Cerebellar cortex (tissue), 1 donor: ENCODE results near the gene PRDX6.
"Not testable (repeated sequence)": the region's sequence is repeated elsewhere in the genome, so short reads cannot be mapped to it uniquely, and the experiment has no call there.

ENCODE experiments used
- DNase-seq: peaks from one replicate; pipeline ENCODE4 v3.0.0-alpha.2; 2015; ENCODE audit warnings: low spot score

Gene PRDX6

GRCh38 chr1:173469656-173470055 lies 7.5 kb upstream of the PRDX6 start:
- DNase-seq: no peak

- no peak for DNase-seq
These were observed 6.5 kb upstream of the PRDX6 start for GRCh38 chr1:173470608-173471007.

GRCh38 chr1:173473599-173474011 lies 3.5 kb upstream of the PRDX6 start:
- no peak for DNase-seq

- peak; percentile 19 for DNase-seq
These were observed 2.9 kb upstream of the PRDX6 start for GRCh38 chr1:173474097-173474779.

- DNase-seq: not testable (repeated sequence)
These were observed 2.2 kb upstream of the PRDX6 start for GRCh38 chr1:173474780-173475421.

- peak; percentile 77 for DNase-seq
These were observed 1.5 kb upstream of the PRDX6 start for GRCh38 chr1:173475564-173476196.

- DNase-seq: no peak
These were observed 904 bp upstream of the PRDX6 start for GRCh38 chr1:173476197-173476664.

- peak; percentile 94 for DNase-seq
These were observed 360 bp upstream of the PRDX6 start for GRCh38 chr1:173476665-173477285.

- DNase-seq: peak; percentile 56
These were observed 1.0 kb downstream of the PRDX6 start for GRCh38 chr1:173478094-173478674.

- DNase-seq: no peak
These were observed 2.5 kb downstream of the PRDX6 start for GRCh38 chr1:173479649-173480048.

- no peak for DNase-seq
These were observed 4.1 kb downstream of the PRDX6 start for GRCh38 chr1:173481195-173481772.

GRCh38 chr1:173482683-173483082 lies 5.5 kb downstream of the PRDX6 start:
- DNase-seq: no peak

- DNase-seq: no peak
These were observed 7.1 kb downstream of the PRDX6 start for GRCh38 chr1:173484276-173484675.

- no peak for DNase-seq
These were observed 8.3 kb downstream of the PRDX6 start for GRCh38 chr1:173485401-173485800.

- no peak for DNase-seq
These were observed 10.9 kb downstream of the PRDX6 start for GRCh38 chr1:173488001-173488400.

GRCh38 chr1:173489149-173489600 lies 12.0 kb downstream of the PRDX6 start:
- DNase-seq: no peak

- DNase-seq: no peak
These were observed 12.8 kb downstream of the PRDX6 start for GRCh38 chr1:173489929-173490328.

GRCh38 chr1:173491508-173491907 lies 14.4 kb downstream of the PRDX6 start:
- DNase-seq: no peak

GRCh38 chr1:173493125-173493524 lies 16.0 kb downstream of the PRDX6 start:
- DNase-seq: not testable (repeated sequence)

- no peak for DNase-seq
These were observed 18.6 kb downstream of the PRDX6 start for GRCh38 chr1:173495609-173496267.

GRCh38 chr1:173496757-173497320 lies 19.7 kb downstream of the PRDX6 start:
- DNase-seq: no peak
